AG04450 (cell line): ENCODE results near the gene TLE2. TPM values are rescaled to one million over a fixed set of nuclear protein-coding genes. Genes with fewer than 3 reads are reported as not detected.

Experiments used
- CTCF ChIA-PET: fragments of 300-600, 350-600 bp; formaldehyde crosslinking; extraction: SDS; loops from one replicate; lab custom pipeline; 2022; ENCODE audit warnings: antibody characterized with exemption, inconsistent platforms; lab: Charles Lee
- POLR2A ChIA-PET: fragments of 350-600 bp; formaldehyde crosslinking; extraction: SDS; loops from one replicate; lab custom pipeline; 2021; ENCODE audit warnings: antibody characterized with exemption, inconsistent platforms; lab: Yijun Ruan, JAX
- DNase-seq: peaks from one replicate; pipeline ENCODE4 v3.0.0-alpha.2; 2011; ENCODE audit warnings: low read depth, low spot score
- H3K27ac ChIP-seq: one replicate; pipeline ENCODE4 v1.5.1; 2012; ENCODE audit warnings: low read depth, low read length, control low read depth
- H3K27me3 ChIP-seq: one replicate; pipeline ENCODE4 v1.6.0; 2012; ENCODE audit warnings: low read length; ENCODE audit not compliant: control insufficient read depth, insufficient read depth
- H3K4me3 ChIP-seq: 2 replicates; pipeline ENCODE4 v1.5.1; 2011; ENCODE audit warnings: mild to moderate bottlenecking, low read depth, low read length, control low read depth
- H3K9me3 ChIP-seq: 2 replicates; pipeline ENCODE4 v1.5.1; 2012; ENCODE audit warnings: low read length; ENCODE audit not compliant: control insufficient read depth, insufficient read depth
- polyA plus RNA-seq: library from polyadenylated mRNA; depleted of rRNA; stranded (reverse); fragments of >200 nt; gene quantifications from 2 replicates; pipeline ENCODE4 v1.2.3, GENCODE V29; 2011
- TF ChIP-seq, protein P1 (sequence below): IDR thresholded peaks from 2 replicates; pipeline ENCODE4 v1.5.1; 2011; ENCODE audit warnings: low read depth, low read length, control low read depth, inconsistent platforms

The TLE2 gene
- polyA plus RNA-seq, 1 experiment = 0.47 TPM

DNA sequence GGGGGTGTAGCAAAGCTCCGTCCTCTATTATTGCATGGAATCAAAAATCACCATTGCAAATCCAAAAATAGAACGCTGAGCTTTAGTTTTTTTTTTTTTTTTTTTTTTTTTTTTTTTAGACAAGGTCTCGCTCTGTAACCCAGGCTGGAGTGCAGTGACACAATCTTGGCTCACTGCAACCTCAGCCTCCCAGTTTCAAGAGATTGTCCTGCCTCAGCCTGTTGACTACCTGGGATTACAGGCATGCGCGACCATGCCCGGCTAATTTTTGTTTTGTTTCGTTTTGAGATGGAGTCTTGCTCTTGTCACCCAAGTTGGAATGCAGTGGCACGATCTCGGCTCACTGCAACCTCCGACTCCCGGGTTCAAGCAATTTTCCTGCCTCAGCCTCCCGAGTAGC is 69.0 kb downstream of the TLE2 start:
- POLR2A ChIA-PET = interaction anchor here (0.6 kb wide), 1 partner anchor 169 kb away, joined by 5 read pairs; no protein-coding TSS in a partner anchor

DNA sequence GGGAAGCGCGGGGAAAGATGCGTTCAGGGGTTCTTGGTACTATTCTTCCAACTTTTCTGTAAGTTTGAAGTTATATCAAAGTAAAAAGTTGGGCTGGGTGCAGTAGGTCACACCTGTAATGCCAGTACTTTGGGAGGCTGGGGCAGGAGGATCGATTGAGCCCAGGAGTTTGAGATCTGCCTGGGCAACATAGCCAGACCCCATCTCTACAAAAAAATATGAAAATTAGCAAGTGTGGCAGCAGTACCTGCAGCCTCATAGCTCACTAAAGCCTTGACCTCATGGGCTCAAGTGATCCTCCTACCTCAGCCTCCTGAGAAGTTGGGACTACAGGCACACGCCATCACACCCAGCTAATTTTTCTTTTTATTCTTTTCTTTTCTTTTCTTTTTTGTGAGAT is 71.9 kb downstream of the TLE2 start:
- Histone ChIP-seq H3K27ac (no peak overlapping the region), H3K27me3 (no peaks in the 10 kb centered on the region), H3K4me3 (no peak overlapping the region), H3K9me3 (no peaks in the 10 kb centered on the region)
- POLR2A ChIA-PET = interaction anchor here (0.6 kb wide), 1 partner anchor 112 kb away, joined by 3 read pairs; no protein-coding TSS in a partner anchor
- no peak for DNase-seq
- CTCF ChIA-PET = interaction anchor here (0.6 to 2.1 kb wide), 4 partner anchors 147 to 204 kb away, joined by 3 to 4 read pairs (median 4); no protein-coding TSS in a partner anchor
- TF ChIP-seq, protein P1, sequence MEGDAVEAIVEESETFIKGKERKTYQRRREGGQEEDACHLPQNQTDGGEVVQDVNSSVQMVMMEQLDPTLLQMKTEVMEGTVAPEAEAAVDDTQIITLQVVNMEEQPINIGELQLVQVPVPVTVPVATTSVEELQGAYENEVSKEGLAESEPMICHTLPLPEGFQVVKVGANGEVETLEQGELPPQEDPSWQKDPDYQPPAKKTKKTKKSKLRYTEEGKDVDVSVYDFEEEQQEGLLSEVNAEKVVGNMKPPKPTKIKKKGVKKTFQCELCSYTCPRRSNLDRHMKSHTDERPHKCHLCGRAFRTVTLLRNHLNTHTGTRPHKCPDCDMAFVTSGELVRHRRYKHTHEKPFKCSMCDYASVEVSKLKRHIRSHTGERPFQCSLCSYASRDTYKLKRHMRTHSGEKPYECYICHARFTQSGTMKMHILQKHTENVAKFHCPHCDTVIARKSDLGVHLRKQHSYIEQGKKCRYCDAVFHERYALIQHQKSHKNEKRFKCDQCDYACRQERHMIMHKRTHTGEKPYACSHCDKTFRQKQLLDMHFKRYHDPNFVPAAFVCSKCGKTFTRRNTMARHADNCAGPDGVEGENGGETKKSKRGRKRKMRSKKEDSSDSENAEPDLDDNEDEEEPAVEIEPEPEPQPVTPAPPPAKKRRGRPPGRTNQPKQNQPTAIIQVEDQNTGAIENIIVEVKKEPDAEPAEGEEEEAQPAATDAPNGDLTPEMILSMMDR = no peak

More for the DNA sequence above, 69.0 kb downstream of the TLE2 start:
- TF ChIP-seq, protein P1 = no peak
- no peak overlapping the region for H3K4me3 ChIP-seq
- no peak overlapping the region for H3K27ac ChIP-seq
- peaks cover 2% of the 10 kb centered on the region; the same call in 1 of the 2 replicates for H3K9me3 ChIP-seq
- DNase-seq = no peak
- CTCF ChIA-PET = interaction anchor here (1.0 to 1.2 kb wide), 2 partner anchors 9 to 16 kb away, joined by 3 to 7 read pairs; no protein-coding TSS in a partner anchor
- H3K27me3 ChIP-seq = no peaks in the 10 kb centered on the region

DNA sequence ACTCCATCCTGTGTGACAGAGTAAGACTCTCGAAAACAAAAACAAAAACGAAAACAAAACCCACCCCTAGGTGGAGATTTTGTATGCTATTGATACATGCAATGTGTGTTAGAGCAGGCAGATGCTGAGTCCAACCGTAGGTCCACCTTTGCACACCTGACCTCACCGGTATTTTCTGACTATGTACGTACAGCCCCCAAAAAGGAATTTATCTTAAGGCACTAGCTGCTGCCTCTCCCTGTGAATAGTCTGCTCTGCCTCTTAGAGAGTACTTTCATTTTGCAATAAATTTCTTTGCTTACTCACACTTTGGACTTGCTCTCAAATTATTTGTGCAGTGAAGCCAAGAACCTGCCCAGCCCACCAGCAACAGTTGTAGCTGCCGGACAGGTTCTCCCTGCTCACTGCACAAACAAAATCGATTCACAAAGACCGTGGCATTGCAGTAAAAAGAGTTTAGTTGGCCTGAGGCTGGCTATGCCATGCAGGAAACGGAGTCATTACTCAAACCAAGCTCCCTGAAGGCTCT is 76.1 kb downstream of the TLE2 start:
- DNase-seq = no peak
- Histone ChIP-seq H3K4me3 (peak overlapping the region; percentile 10; the same call in 1 of the 2 replicates), H3K27ac (no peak overlapping the region), H3K9me3 (no peaks in the 10 kb centered on the region), H3K27me3 (no peaks in the 10 kb centered on the region)
- ChIA-PET POLR2A (no interaction called here), CTCF (interaction anchor here (0.6 to 2.9 kb wide), 9 partner anchors 15 to 1035 kb away, joined by 3 to 50 read pairs (median 5); no protein-coding TSS in a partner anchor)
- TF ChIP-seq, protein P1 = no peak

DNA sequence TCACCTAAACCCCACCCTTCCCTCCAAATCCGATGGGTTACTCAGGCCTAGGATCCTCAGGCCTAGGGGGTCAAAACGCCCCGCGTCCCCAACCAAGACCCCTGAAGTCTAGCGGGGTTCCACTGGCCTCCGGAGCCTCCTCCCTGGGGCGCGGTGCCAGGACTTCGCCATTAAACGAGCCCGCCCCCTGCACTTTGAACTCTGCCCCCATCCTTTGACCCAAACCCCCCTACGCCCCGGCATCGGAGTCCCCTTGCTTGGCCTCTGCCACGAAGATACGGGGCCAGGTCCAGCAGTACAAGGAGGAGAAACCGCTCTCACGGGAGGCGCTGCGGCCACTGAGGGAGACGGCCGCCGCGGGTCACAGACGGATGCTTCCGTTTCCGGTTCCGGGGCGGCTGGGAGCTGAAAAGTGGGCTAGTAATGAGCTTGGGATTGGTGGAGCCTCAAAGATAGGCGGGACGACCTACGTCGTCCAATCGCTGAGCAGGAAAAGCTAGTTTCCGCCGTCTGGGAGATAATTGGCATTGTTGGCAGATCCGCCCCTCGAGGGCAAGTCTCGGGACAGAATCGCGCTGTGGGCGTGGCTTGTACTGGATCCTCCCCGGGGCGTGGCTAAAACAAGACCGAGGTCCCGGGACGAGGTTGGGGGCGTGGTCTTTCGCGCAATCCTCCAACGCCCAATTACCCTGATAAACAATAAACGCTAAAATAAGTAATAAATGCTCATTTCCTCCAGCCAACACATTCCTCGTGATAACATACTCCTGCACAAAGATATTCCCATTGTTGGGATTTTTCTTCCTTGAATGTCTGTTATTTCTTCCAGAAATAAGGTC is 78.6 kb downstream of the TLE2 start:
- Histone ChIP-seq H3K9me3 (no peaks in the 10 kb centered on the region), H3K27ac (peak overlapping the region; percentile 73), H3K27me3 (no peaks in the 10 kb centered on the region), H3K4me3 (peak overlapping the region; percentile 88)
- TF ChIP-seq, protein P1 = no peak
- POLR2A ChIA-PET = interaction anchor here (0.6 to 1.5 kb wide), 26 partner anchors 21 to 477 kb away, joined by 3 to 14 read pairs (median 4); partner anchors contain the start of genes GADD45B, ZNF555 and ZNF57
- CTCF ChIA-PET = interaction anchor here (0.6 to 2.9 kb wide), 38 partner anchors 10 to 355 kb away, joined by 3 to 50 read pairs (median 5); no protein-coding TSS in a partner anchor
- DNase-seq = peak; percentile 99
